ENCODE data around the gene PRKD1.

DNA sequence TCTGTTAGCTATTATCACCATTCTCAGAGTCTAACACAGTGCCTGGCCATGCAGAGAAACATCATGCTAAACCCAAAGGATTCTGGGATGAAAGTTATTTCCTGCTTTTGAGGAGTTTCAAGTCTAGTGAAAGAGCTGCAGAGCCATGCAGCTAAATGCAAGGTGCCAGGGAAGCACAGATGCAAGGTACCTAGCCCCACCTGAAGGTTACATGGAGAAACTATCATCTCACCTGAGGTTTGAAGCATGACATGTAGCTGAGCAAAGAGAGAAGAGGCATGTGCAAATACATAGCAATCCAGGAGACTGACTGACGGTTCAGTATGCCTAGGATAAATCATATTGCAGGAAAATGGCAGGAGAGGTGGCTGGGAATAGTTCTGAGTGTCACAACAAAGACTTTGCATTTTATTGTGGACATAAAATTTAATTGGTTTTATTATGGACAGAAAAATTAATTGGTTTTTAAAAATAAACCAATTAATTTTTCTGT lies 170.4 kb downstream of the PRKD1 start:
- TF ChIP-seq, protein P1, sequence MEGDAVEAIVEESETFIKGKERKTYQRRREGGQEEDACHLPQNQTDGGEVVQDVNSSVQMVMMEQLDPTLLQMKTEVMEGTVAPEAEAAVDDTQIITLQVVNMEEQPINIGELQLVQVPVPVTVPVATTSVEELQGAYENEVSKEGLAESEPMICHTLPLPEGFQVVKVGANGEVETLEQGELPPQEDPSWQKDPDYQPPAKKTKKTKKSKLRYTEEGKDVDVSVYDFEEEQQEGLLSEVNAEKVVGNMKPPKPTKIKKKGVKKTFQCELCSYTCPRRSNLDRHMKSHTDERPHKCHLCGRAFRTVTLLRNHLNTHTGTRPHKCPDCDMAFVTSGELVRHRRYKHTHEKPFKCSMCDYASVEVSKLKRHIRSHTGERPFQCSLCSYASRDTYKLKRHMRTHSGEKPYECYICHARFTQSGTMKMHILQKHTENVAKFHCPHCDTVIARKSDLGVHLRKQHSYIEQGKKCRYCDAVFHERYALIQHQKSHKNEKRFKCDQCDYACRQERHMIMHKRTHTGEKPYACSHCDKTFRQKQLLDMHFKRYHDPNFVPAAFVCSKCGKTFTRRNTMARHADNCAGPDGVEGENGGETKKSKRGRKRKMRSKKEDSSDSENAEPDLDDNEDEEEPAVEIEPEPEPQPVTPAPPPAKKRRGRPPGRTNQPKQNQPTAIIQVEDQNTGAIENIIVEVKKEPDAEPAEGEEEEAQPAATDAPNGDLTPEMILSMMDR (IDR thresholded peaks at IDR 0.05): no peak
- TF ChIP-seq POLR2A (IDR thresholded peaks at IDR 0.05): no peak
